SU-DHL-6 (cell line): ENCODE results near the gene GBP5.
"Not testable (repeated sequence)": the region's sequence is repeated elsewhere in the genome, so short reads cannot be mapped to it uniquely, and the experiment has no call there.

Source experiments
- H2AFZ ChIP-seq: fragments of 200-600 bp; sonication (generic); 2 replicates; pipeline ENCODE4 v1.6.1; 2014; ENCODE audit warnings: low read depth, mild to moderate bottlenecking, moderate library complexity, mixed read lengths, antibody characterized with exemption, low read length; ENCODE audit not compliant: severe bottlenecking
- H3F3A ChIP-seq: fragments of 200-600 bp; shearing (Covaris generic); 2 replicates; pipeline ENCODE4 v1.6.0; 2016; ENCODE audit warnings: antibody characterized with exemption, mild to moderate bottlenecking; ENCODE audit not compliant: insufficient read depth
- H3K27ac ChIP-seq: fragments of 200-600 bp; sonication (generic); 2 replicates; pipeline ENCODE4 v1.5.1; 2016; ENCODE audit warnings: low read depth, mild to moderate bottlenecking, low read length, moderate library complexity, mixed read lengths
- H3K27me3 ChIP-seq: fragments of 200-600 bp; sonication (generic), shearing (Covaris generic); 2 replicates; pipeline ENCODE4 v1.6.0; 2014; ENCODE audit warnings: mild to moderate bottlenecking, low read length
- H3K36me3 ChIP-seq: fragments of 200-600 bp; sonication (generic); 2 replicates; pipeline ENCODE4 v1.6.1; 2014; ENCODE audit warnings: mild to moderate bottlenecking, low read length, mixed read lengths
- H3K4me2 ChIP-seq: fragments of 300-600, 200-600 bp; shearing (Covaris generic), sonication (generic); 2 replicates; pipeline ENCODE4 v1.6.0; 2014; ENCODE audit warnings: low read length, low read depth, mild to moderate bottlenecking; ENCODE audit not compliant: poor library complexity, severe bottlenecking
- H3K4me3 ChIP-seq: fragments of 200-600 bp; sonication (generic); 2 replicates; pipeline ENCODE4 v1.5.1; 2014; ENCODE audit warnings: antibody characterized with exemption, low read length, mild to moderate bottlenecking, mixed read lengths; ENCODE audit not compliant: insufficient read depth, poor library complexity, severe bottlenecking
- H3K79me2 ChIP-seq: fragments of 200-600 bp; sonication (generic); 2 replicates; pipeline ENCODE4 v1.6.1; 2014; ENCODE audit warnings: mild to moderate bottlenecking, low read length, moderate library complexity; ENCODE audit not compliant: insufficient read depth
- H3K9ac ChIP-seq: fragments of 200-600 bp; sonication (generic); 2 replicates; pipeline ENCODE4 v1.7.0; 2014; ENCODE audit warnings: mild to moderate bottlenecking, low read length
- H3K9me2 ChIP-seq: fragments of 200-600 bp; sonication (generic); replicated peaks from 2 replicates; pipeline ENCODE4 v1.6.1; 2014; ENCODE audit warnings: low read length; ENCODE audit not compliant: insufficient read depth
- H3K9me3 ChIP-seq: fragments of 200-600 bp; sonication (generic); 2 replicates; pipeline ENCODE4 v1.6.1; 2014; ENCODE audit warnings: low read length, mixed read lengths; ENCODE audit not compliant: insufficient read depth
- H4K20me1 ChIP-seq: fragments of 200-600 bp; sonication (generic); 2 replicates; pipeline ENCODE4 v1.6.1; 2014; ENCODE audit warnings: low read depth, mild to moderate bottlenecking, antibody characterized with exemption, low read length, moderate library complexity, mixed read lengths
- CTCF ChIP-seq: fragments of 200-600 bp; sonication (generic); IDR thresholded peaks from one replicate; pipeline ENCODE4 v1.5.1; 2017; ENCODE audit warnings: antibody characterized with exemption, mild to moderate bottlenecking, low read length, moderate library complexity; ENCODE audit not compliant: insufficient read depth, poor library complexity, severe bottlenecking
- EZH2phosphoT487 ChIP-seq: fragments of 200-600 bp; sonication (generic), shearing (Covaris generic); conservative IDR thresholded peaks from 2 replicates; pipeline ENCODE4 v1.6.1; 2018; ENCODE audit warnings: mild to moderate bottlenecking, antibody characterized with exemption, low read length, moderate library complexity, mixed read lengths

The GBP5 gene

GRCh38 chr1:89302697-89303332, 30.2 kb upstream of the GBP5 start:
- Histone ChIP-seq H2AFZ (no peak overlapping the region), H3K36me3 (no peaks in the 10 kb centered on the region), H3K27ac (no peak overlapping the region), H3K4me3 (no peak overlapping the region), H3K9me3 (no peaks in the 10 kb centered on the region), H3K9me2 (no peaks in the 10 kb centered on the region), H4K20me1 (no peaks in the 10 kb centered on the region), H3K27me3 (no peaks in the 10 kb centered on the region), H3F3A (no peaks in the 10 kb centered on the region), H3K9ac (no peak overlapping the region), H3K4me2 (no peak overlapping the region), H3K79me2 (no peaks in the 10 kb centered on the region)
- no peak for TF ChIP-seq CTCF
- no peak for TF ChIP-seq EZH2phosphoT487

GRCh38 chr1:89299739-89300463, 27.2 kb upstream of the GBP5 start:
- H3K79me2 ChIP-seq, H4K20me1 ChIP-seq, H3K9ac ChIP-seq, H3K27me3 ChIP-seq, H3K4me2 ChIP-seq, H3K9me2 ChIP-seq, H3K27ac ChIP-seq, H3K4me3 ChIP-seq, H3K36me3 ChIP-seq, H3F3A ChIP-seq, H3K9me3 ChIP-seq, H2AFZ ChIP-seq: not testable (repeated sequence)

- H4K20me1 ChIP-seq = no peaks in the 10 kb centered on the region
Measured at GRCh38 chr1:89298461-89298860, 25.8 kb upstream of the GBP5 start.

More at GRCh38 chr1:89298461-89298860, 25.8 kb upstream of the GBP5 start:
- Histone ChIP-seq H3K27ac (no peak overlapping the region), H3K4me3 (no peak overlapping the region), H3K79me2 (no peaks in the 10 kb centered on the region), H3K9me2 (no peaks in the 10 kb centered on the region), H3F3A (no peaks in the 10 kb centered on the region), H2AFZ (no peak overlapping the region), H3K27me3 (no peaks in the 10 kb centered on the region), H3K9ac (no peak overlapping the region), H3K4me2 (no peak overlapping the region), H3K9me3 (peaks cover 2% of the 10 kb centered on the region; the same call in 1 of the 2 replicates), H3K36me3 (no peaks in the 10 kb centered on the region)
- TF ChIP-seq CTCF = no peak
- no peak for TF ChIP-seq EZH2phosphoT487
